CD14-positive monocyte (primary cell): ENCODE data around the gene DENR. TPM values are rescaled to one million over a fixed set of nuclear protein-coding genes. Genes with fewer than 3 reads are reported as not detected.

Experiments used
- DNase-seq, 3 donors: peaks; one replicate each; pipeline ENCODE4 v3.0.0-alpha.2; 2011 to 2022
- H2AFZ ChIP-seq: 2 replicates; pipeline ENCODE4 v1.6.0; 2012; ENCODE audit warnings: mild to moderate bottlenecking, low read depth, low read length, inconsistent platforms; ENCODE audit not compliant: insufficient read depth, poor library complexity, severe bottlenecking
- H3K27ac ChIP-seq, 2 donors: 1 replicate in 1 of 2; 2 replicates in 1 of 2; pipeline ENCODE4 v1.5.1; 2012 to 2013; ENCODE audit warnings: low read length in 2 of 2, control low read depth in 1 of 2, inconsistent platforms in 1 of 2, low read depth in 1 of 2, mild to moderate bottlenecking in 1 of 2
- H3K27me3 ChIP-seq, 2 donors: one replicate each; pipeline versions ENCODE4 v1.6.0 to v1.6.1; 2011 to 2013; ENCODE audit warnings: low read length in 2 of 2; ENCODE audit not compliant: control insufficient read depth in 2 of 2, insufficient read depth in 2 of 2
- H3K36me3 ChIP-seq, 2 donors: replicated peaks in 1 of 2; 1 replicate in 1 of 2; 2 replicates in 1 of 2; pipeline versions ENCODE4 v1.5.1 to v1.6.1; 2012 to 2013; ENCODE audit warnings: low read length in 2 of 2, control low read depth in 1 of 2, inconsistent platforms in 1 of 2, mild to moderate bottlenecking in 1 of 2; ENCODE audit not compliant: insufficient read depth in 2 of 2, control insufficient read depth in 1 of 2
- H3K4me1 ChIP-seq, 2 donors: 1 replicate in 1 of 2; 2 replicates in 1 of 2; pipeline versions ENCODE4 v1.5.1 to v1.6.1; 2012 to 2013; ENCODE audit warnings: low read length in 2 of 2, control low read depth in 1 of 2, inconsistent platforms in 1 of 2, mild to moderate bottlenecking in 1 of 2, moderate library complexity in 1 of 2; ENCODE audit not compliant: insufficient read depth in 2 of 2, control insufficient read depth in 1 of 2
- H3K4me2 ChIP-seq: replicated peaks from 2 replicates; pipeline ENCODE3; 2012; ENCODE audit warnings: low read length, moderate library complexity, mild to moderate bottlenecking; ENCODE audit not compliant: poor library complexity, severe bottlenecking; ENCODE audit errors: extremely low read depth
- H3K4me3 ChIP-seq, 3 experiments: fragments of 200-600 bp in 1 of 3; sonication (generic) in 1 of 3; replicated peaks in 1 of 3; 1 replicate in 2 of 3; 2 replicates in 1 of 3; pipeline ENCODE4 v1.5.1; 2011 to 2013; ENCODE audit warnings: low read length in 3 of 3, mild to moderate bottlenecking in 3 of 3, control low read depth in 2 of 3, low read depth in 2 of 3, inconsistent platforms in 1 of 3, moderate library complexity in 1 of 3
- H3K79me2 ChIP-seq: 2 replicates; pipeline ENCODE4 v1.6.0; 2012; ENCODE audit warnings: mild to moderate bottlenecking, control low read depth, inconsistent platforms, low read length, moderate library complexity; ENCODE audit not compliant: insufficient read depth
- H3K9ac ChIP-seq: 2 replicates; pipeline ENCODE4 v1.6.0; 2017; ENCODE audit warnings: low read length, mild to moderate bottlenecking; ENCODE audit not compliant: insufficient read depth, poor library complexity, severe bottlenecking
- H3K9me3 ChIP-seq, 2 donors: replicated peaks in 1 of 2; 1 replicate in 1 of 2; 2 replicates in 1 of 2; pipeline versions ENCODE4 v1.5.1 to v1.6.1; 2012 to 2013; ENCODE audit warnings: low read length in 2 of 2, control low read depth in 1 of 2; ENCODE audit not compliant: control insufficient read depth in 1 of 2, insufficient read depth in 1 of 2
- H4K20me1 ChIP-seq: 2 replicates; pipeline ENCODE4 v1.6.0; 2012; ENCODE audit warnings: mild to moderate bottlenecking, low read length, control low read depth, moderate library complexity; ENCODE audit not compliant: insufficient read depth
- H3K27ac Mint-ChIP-seq, 7 donors: one replicate each; pipeline ENCODE4 v1.8.0; 2020; ENCODE audit warnings: mild to moderate bottlenecking in 7 of 7, mixed read lengths in 7 of 7, moderate library complexity in 6 of 7, inconsistent platforms in 2 of 7
- H3K27me3 Mint-ChIP-seq, 3 donors: one replicate each; pipeline ENCODE4 v1.8.0; 2021 to 2022; ENCODE audit warnings: low read depth in 3 of 3, mild to moderate bottlenecking in 3 of 3, mixed read lengths in 3 of 3, moderate library complexity in 3 of 3, inconsistent platforms in 1 of 3
- H3K36me3 Mint-ChIP-seq, 2 donors: one replicate each; pipeline ENCODE4 v1.8.0; 2020; ENCODE audit warnings: mixed read lengths in 2 of 2, inconsistent platforms in 1 of 2, mild to moderate bottlenecking in 1 of 2
- H3K4me1 Mint-ChIP-seq: one replicate; pipeline ENCODE4 v1.8.0; 2020; ENCODE audit warnings: mild to moderate bottlenecking, mixed read lengths
- H3K4me3 Mint-ChIP-seq, 2 donors: one replicate each; pipeline ENCODE4 v1.8.0; 2020; ENCODE audit warnings: mild to moderate bottlenecking in 2 of 2, mixed read lengths in 2 of 2, moderate library complexity in 1 of 2
- H3K9me3 Mint-ChIP-seq, 7 donors: one replicate each; pipeline ENCODE4 v1.8.0; 2020 to 2022; ENCODE audit warnings: mixed read lengths in 7 of 7, mild to moderate bottlenecking in 6 of 7, moderate library complexity in 6 of 7, inconsistent platforms in 2 of 7
- WGBS: methylation state at CpG from one replicate; pipeline ENCODE4 v1.1.5; 2013; ENCODE audit warnings: missing lambda C conversion rate; ENCODE audit not compliant: insufficient coverage; 5-methylcytosine and 5-hydroxymethylcytosine counted together
- intact Hi-C, 2 donors: fragments of 100-400 bp; cut with micrococcal nuclease; formaldehyde crosslinking; loops; one replicate each; pipeline versions ENCODE4 v1.15.0 to v1.15.1; 2023
- polyA plus RNA-seq, 3 donors: library from polyadenylated mRNA; depleted of rRNA in 1 of 3; unstranded in 2 of 3; stranded (reverse) in 1 of 3; fragments of 300-500 nt in 2 of 3; fragments of >200 nt in 1 of 3; fragmentation: Illumina TruSeq in 2 of 3; gene quantifications; 1 replicate in 2 of 3; 2 replicates in 1 of 3; pipeline ENCODE4 v1.2.3, GENCODE V29; 2012 to 2021
- TF ChIP-seq, protein P1 (sequence below): fragments of 200-600 bp; IDR thresholded peaks from one replicate; pipeline ENCODE4 v1.8.0; 2022; ENCODE audit warnings: antibody characterized with exemption, mild to moderate bottlenecking

The DENR gene
- polyA plus RNA-seq, 3 donors: 11.2 to 34.1 (median 32.5) TPM

DNA sequence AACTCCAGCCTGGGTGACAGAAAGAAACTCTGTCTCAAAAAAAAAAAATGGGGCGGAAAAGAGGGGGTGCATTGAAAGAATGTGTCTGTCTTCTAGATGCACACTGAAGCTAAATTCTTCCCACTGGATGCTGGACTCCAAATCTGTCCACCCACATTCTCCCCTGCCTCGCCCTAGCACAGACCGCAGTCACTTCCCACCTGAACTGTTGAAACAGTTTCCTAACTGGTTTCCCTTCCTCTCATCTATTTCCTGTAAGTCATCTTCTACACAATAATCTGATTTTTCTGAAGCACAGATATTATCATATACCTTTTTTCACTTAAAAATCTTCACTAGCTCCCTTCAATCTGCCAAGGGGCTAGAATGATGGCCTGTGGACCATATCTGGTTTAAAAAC is 20.5 kb upstream of the DENR start:
- H3K36me3 ChIP-seq: no peaks in the 10 kb centered on the region
- H3K4me2 ChIP-seq: peak overlapping the region; percentile 39
- no peak overlapping the region for H3K27ac ChIP-seq
- no peak overlapping the region for H2AFZ ChIP-seq
- H3K27me3 ChIP-seq: peaks cover 0 to 5% of the 10 kb centered on the region in 2 donors
- Mint-ChIP-seq H3K27ac (peak overlapping the region in 5 of 7 donors; percentile 17 to 66 (median 37)), H3K9me3 (peaks cover 0 to 17% (median 0%) of the 10 kb centered on the region in 7 donors), H3K36me3 (peaks cover 0 to 3% of the 10 kb centered on the region in 2 donors), H3K4me3 (no peak overlapping the region), H3K4me1 (peaks cover 29% of the 10 kb centered on the region), H3K27me3 (peaks cover 7 to 13% (median 12%) of the 10 kb centered on the region in 3 donors)
- no peaks in the 10 kb centered on the region for H4K20me1 ChIP-seq
- no peaks in the 10 kb centered on the region for H3K79me2 ChIP-seq
- H3K4me1 ChIP-seq: peaks cover 16 to 28% of the 10 kb centered on the region in 2 donors
- H3K9me3 ChIP-seq: no peaks in the 10 kb centered on the region
- H3K9ac ChIP-seq: no peak overlapping the region
- 0% methylated on average over 2 of the region's 3 CpGs for WGBS
- TF ChIP-seq, protein P1, sequence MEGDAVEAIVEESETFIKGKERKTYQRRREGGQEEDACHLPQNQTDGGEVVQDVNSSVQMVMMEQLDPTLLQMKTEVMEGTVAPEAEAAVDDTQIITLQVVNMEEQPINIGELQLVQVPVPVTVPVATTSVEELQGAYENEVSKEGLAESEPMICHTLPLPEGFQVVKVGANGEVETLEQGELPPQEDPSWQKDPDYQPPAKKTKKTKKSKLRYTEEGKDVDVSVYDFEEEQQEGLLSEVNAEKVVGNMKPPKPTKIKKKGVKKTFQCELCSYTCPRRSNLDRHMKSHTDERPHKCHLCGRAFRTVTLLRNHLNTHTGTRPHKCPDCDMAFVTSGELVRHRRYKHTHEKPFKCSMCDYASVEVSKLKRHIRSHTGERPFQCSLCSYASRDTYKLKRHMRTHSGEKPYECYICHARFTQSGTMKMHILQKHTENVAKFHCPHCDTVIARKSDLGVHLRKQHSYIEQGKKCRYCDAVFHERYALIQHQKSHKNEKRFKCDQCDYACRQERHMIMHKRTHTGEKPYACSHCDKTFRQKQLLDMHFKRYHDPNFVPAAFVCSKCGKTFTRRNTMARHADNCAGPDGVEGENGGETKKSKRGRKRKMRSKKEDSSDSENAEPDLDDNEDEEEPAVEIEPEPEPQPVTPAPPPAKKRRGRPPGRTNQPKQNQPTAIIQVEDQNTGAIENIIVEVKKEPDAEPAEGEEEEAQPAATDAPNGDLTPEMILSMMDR: no peak
- intact Hi-C loops: loop anchor here in 1 of 2 donors (10.0 kb wide), 1 partner anchor 47 kb away; no protein-coding TSS in a partner anchor
- DNase-seq: peak in 2 of 3 donors; percentile 54 to 67
- H3K4me3 ChIP-seq: peak overlapping the region in 1 of 3 experiments; percentile 1

DNA sequence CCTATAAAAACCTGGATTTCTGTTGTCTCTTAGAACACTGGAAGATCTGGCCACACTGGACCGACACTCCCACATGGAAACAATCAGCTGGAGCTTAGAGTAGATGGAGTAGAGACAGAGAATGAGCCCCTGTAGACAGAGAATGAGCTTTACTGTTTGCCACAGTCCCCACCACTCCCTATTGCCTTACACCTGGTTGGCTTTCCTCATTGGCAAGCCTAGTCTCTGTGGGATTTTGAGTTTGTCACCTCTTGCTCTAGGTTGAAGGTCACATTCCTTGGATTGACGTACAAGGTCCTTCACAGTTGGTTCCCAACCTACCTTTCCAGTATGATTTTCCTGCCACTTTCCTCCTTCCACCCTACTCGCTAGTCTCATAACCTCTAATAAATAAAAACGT is 20.0 kb upstream of the DENR start:
- H3K9me3 ChIP-seq: no peaks in the 10 kb centered on the region
- no peaks in the 10 kb centered on the region for H3K36me3 ChIP-seq
- peaks cover 7 to 13% (median 12%) of the 10 kb centered on the region in 3 donors for H3K27me3 Mint-ChIP-seq
- H3K9ac ChIP-seq: no peak overlapping the region
- 97% methylated on average over 3 of the region's 4 CpGs for WGBS
- H3K4me1 Mint-ChIP-seq: peaks cover 29% of the 10 kb centered on the region
- peaks cover 0 to 5% of the 10 kb centered on the region in 2 donors for H3K27me3 ChIP-seq
- H3K9me3 Mint-ChIP-seq: peaks cover 0 to 17% (median 0%) of the 10 kb centered on the region in 7 donors
- H3K4me2 ChIP-seq: peak overlapping the region; percentile 39
- H3K27ac ChIP-seq: no peak overlapping the region
- H2AFZ ChIP-seq: no peak overlapping the region
- no peaks in the 10 kb centered on the region for H4K20me1 ChIP-seq
- H3K27ac Mint-ChIP-seq: peak overlapping the region in 5 of 7 donors; percentile 37 to 77 (median 61)
- DNase-seq: no peak
- peaks cover 15 to 28% of the 10 kb centered on the region in 2 donors for H3K4me1 ChIP-seq
- intact Hi-C loops: loop anchor here in 1 of 2 donors (10.0 kb wide), 1 partner anchor 48 kb away; no protein-coding TSS in a partner anchor
- peak overlapping the region in 1 of 2 donors; percentile 62 for H3K4me3 Mint-ChIP-seq
- peak overlapping the region in 1 of 3 experiments; percentile 1 for H3K4me3 ChIP-seq
- no peaks in the 10 kb centered on the region for H3K79me2 ChIP-seq
- TF ChIP-seq, protein P1: no peak
- H3K36me3 Mint-ChIP-seq: peaks cover 0 to 3% of the 10 kb centered on the region in 2 donors
